Kidney epithelial cell (primary cell): ENCODE measurements around the gene ELK3. TPM values are rescaled to one million over a fixed set of nuclear protein-coding genes. Genes with fewer than 3 reads are reported as not detected.

Experiments used
- DNase-seq: peaks from one replicate; pipeline ENCODE4 v3.0.0-alpha.2; 2010; ENCODE audit warnings: low read depth
- H3K27me3 ChIP-seq: 2 replicates; pipeline ENCODE4 v1.6.0; 2011; ENCODE audit warnings: low read length; ENCODE audit not compliant: control insufficient read depth, insufficient read depth
- H3K36me3 ChIP-seq: 2 replicates; pipeline ENCODE4 v1.5.1; 2011; ENCODE audit warnings: low read length; ENCODE audit not compliant: control insufficient read depth, insufficient read depth
- H3K4me3 ChIP-seq: 2 replicates; pipeline ENCODE4 v1.5.1; 2011; ENCODE audit warnings: low read depth, mild to moderate bottlenecking, control low read depth, low read length
- total RNA-seq: library from RNA; depleted of rRNA; stranded (reverse); fragments of >200 nt; gene quantifications from 2 replicates; pipeline ENCODE4 v1.2.3, GENCODE V29; 2015
- TF ChIP-seq, protein P1 (sequence below): IDR thresholded peaks from 2 replicates; pipeline ENCODE4 v1.5.1; 2011; ENCODE audit warnings: mild to moderate bottlenecking, moderate library complexity, low read length, control low read depth, inconsistent platforms; ENCODE audit not compliant: insufficient read depth, poor library complexity, severe bottlenecking

ELK3 gene
- total RNA-seq, 1 donor from 2014 or later, result 63.5 TPM

- TF ChIP-seq, protein P1, sequence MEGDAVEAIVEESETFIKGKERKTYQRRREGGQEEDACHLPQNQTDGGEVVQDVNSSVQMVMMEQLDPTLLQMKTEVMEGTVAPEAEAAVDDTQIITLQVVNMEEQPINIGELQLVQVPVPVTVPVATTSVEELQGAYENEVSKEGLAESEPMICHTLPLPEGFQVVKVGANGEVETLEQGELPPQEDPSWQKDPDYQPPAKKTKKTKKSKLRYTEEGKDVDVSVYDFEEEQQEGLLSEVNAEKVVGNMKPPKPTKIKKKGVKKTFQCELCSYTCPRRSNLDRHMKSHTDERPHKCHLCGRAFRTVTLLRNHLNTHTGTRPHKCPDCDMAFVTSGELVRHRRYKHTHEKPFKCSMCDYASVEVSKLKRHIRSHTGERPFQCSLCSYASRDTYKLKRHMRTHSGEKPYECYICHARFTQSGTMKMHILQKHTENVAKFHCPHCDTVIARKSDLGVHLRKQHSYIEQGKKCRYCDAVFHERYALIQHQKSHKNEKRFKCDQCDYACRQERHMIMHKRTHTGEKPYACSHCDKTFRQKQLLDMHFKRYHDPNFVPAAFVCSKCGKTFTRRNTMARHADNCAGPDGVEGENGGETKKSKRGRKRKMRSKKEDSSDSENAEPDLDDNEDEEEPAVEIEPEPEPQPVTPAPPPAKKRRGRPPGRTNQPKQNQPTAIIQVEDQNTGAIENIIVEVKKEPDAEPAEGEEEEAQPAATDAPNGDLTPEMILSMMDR, result no peak
- H3K36me3 ChIP-seq, result no peaks in the 10 kb centered on the region
- DNase-seq, result no peak
- H3K4me3 ChIP-seq, result no peak overlapping the region
- H3K27me3 ChIP-seq, result no peaks in the 10 kb centered on the region
These were observed 91.0 kb downstream of the ELK3 start for GRCh38 chr12:96285158-96285557.

DNA sequence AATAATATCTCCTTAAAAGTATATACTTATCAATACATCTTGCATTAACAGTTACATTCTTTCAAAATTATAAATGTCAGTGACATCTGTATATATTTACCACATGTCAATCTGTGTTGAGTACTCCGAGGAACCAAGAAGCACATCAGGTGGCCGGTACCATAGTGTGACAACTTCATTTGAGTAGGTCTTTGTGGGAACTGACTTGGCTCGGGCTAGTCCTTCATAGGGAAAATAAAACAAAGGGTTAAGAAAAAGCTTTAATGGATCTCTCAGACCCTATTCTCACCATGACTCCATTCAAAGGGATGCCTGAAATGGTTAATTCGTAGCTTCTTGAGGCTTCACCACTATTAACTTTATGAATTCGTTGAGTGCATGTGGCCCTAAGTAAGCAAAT is 94.9 kb downstream of the ELK3 start:
- TF ChIP-seq, protein P1, result no peak
- no peaks in the 10 kb centered on the region for H3K27me3 ChIP-seq
- no peak for DNase-seq
- no peaks in the 10 kb centered on the region for H3K36me3 ChIP-seq
- no peak overlapping the region for H3K4me3 ChIP-seq

GRCh38 chr12:96293093-96293492 is 98.9 kb downstream of the ELK3 start:
- TF ChIP-seq, protein P1, result no peak
- H3K27me3 ChIP-seq, result no peaks in the 10 kb centered on the region
- DNase-seq, result no peak
- H3K4me3 ChIP-seq, result no peak overlapping the region
- no peaks in the 10 kb centered on the region for H3K36me3 ChIP-seq

DNA sequence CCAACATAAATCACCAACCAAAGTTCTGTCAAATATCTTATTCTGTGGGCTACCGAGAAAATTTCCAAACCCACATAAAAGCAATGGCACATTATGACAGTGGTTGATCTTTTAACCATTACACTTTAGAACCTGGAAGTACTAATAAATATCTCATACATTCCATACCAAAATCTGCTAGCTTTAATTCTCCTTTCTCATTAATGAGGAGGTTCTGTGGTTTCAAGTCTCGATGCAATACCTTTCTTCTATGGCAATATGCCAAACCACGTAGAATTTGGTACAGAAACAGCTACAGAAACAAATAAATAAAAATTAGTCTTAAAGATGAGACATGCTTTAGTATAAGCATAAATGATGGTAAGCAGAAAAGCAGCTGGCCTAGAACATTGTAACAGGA is 100.7 kb downstream of the ELK3 start:
- TF ChIP-seq, protein P1, result no peak
- DNase-seq, result no peak
- H3K36me3 ChIP-seq, result no peaks in the 10 kb centered on the region
- no peaks in the 10 kb centered on the region for H3K27me3 ChIP-seq
- no peak overlapping the region for H3K4me3 ChIP-seq

DNA sequence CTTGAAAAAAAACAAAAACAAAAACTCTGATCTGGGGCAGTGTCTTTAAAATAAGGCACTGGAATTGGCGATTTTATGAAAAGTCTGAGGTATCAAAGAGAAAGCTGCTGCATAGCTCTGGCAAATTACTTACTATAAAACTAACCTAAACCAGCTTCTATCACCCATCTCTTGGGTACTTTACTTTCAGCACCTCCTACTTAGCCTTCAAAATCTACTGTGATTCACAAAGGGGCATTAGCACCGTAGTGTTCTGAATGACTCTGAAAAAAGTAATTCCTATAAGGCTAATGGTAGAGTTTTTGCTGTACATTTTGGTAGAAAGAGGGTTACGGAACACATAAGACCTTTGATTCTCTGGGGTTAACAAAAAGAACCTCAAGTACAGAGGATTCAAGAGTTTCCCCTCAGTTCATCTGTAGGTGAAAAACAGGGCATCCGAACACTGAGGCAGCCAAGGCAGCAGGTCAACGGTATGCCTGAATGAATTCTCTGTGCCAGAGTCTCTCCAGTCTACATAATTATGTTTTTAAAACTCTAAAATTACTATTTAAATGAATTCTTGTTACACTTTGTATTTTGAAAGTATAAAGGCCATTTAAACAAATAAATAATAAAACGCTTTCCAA is 101.5 kb downstream of the ELK3 start:
- TF ChIP-seq, protein P1, result no peak
- no peaks in the 10 kb centered on the region for H3K36me3 ChIP-seq
- H3K4me3 ChIP-seq, result no peak overlapping the region
- no peaks in the 10 kb centered on the region for H3K27me3 ChIP-seq
- no peak for DNase-seq

DNA sequence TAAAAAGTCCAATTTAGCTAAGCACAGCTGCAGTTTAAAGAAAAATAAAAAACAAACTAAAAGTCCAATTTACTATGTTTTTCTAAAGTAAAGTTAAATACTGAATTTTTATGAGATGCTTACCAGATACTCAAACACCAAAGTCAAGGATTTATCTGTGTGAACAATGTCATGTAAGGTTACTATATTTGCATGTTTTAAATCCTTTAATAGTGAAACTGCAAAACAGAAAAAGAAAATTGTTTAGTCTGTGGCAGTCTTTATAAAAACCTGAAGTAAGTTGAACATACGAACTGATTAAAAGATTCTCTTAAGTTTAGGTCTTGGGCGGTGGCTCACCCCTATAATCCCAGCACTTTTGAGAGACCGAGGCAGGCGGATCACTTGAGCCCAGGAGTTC is 103.3 kb downstream of the ELK3 start:
- DNase-seq, result no peak
- H3K4me3 ChIP-seq, result no peak overlapping the region
- no peaks in the 10 kb centered on the region for H3K36me3 ChIP-seq

More for the DNA sequence above, 103.3 kb downstream of the ELK3 start:
- TF ChIP-seq, protein P1, result no peak
- H3K27me3 ChIP-seq, result no peaks in the 10 kb centered on the region
